ENCODE data around the gene CDC45. TPM values are rescaled to one million over a fixed set of nuclear protein-coding genes. Genes with fewer than 3 reads are reported as not detected.

CDC45 gene
- total RNA-seq, 4 donors from 2014 or later = 0.95 to 1.4 (median 1.2) TPM; not detected in 1

GRCh38 chr22:19471572-19471971 lies 8.1 kb upstream of the CDC45 start:
- ATAC-seq (ENCODE audit: low FRiP score) = no peak
- no peak for TF ChIP-seq CTCF (IDR thresholded peaks at IDR 0.05)

DNA sequence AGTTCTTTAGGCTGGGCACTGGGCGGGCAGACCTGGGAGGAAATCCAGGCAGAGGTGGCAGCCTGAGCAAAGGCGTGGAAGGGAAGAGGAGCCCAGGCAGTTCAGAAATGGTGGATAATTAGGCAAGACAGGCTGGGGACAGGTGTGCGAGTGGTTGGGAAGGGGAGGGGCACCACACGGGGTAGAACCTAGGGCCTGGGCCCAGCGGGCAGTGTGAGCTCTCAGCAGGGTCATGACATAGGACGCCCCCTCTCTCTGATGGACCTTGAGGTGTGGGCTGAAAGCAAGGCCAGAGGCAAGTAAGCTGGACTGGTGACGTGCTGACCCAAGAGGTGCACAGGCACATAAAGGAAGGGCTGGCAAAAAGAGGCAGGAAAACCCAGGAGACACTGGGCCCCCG lies 7.5 kb upstream of the CDC45 start:
- no peak for ATAC-seq (ENCODE audit: low FRiP score)
- DNase-seq (ENCODE audit: low spot score) = no peak
- TF ChIP-seq CTCF (IDR thresholded peaks at IDR 0.05) = no peak

More at GRCh38 chr22:19471572-19471971, 8.1 kb upstream of the CDC45 start:
- DNase-seq (ENCODE audit: low spot score) = no peak

DNA sequence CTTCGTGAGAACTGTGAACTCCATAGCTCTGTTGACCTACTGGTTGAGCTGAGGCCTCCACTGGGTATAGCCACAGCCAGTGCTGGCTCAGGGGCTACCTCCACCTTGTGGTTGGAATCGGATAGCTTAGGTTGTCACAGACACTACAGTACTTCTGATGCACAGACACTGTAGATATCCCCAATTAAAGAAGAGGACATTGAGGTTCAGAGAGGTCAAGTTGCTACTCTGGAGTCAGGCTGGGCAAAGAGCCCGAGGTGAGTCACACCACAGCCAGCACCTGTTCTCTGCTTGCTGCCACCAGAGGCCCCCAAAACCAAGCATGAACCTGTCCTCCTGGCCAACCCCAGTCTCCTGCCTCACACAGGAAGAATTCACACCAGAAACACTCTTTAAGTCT lies 6.1 kb upstream of the CDC45 start:
- ATAC-seq (ENCODE audit: low FRiP score) = no peak
- TF ChIP-seq CTCF (IDR thresholded peaks at IDR 0.05) = no peak
- DNase-seq (ENCODE audit: low spot score) = no peak

DNA sequence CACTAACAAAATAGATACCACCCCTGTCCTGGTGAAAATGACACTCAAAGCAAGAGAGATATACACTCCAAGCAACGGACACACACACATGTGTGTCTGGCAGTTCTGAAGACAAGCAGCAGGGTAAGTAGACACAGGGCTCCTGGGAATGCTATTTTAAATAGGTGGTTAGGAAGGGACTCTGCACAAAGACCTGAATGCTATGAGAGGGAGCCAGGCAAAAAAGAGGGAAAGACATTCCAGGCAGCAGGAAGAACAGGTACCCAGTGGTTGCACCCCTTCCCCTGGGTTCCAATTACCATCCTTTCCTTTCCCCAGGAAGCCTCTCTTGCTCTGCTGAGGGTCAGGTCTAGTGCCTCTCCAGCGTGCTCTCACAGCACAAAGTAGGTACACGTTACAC lies 3.7 kb upstream of the CDC45 start:
- DNase-seq (ENCODE audit: low spot score) (no peak), ATAC-seq (ENCODE audit: low FRiP score) (no peak)
- TF ChIP-seq CTCF (IDR thresholded peaks at IDR 0.05) = no peak

- TF ChIP-seq CTCF (IDR thresholded peaks at IDR 0.05) = no peak
- ATAC-seq (ENCODE audit: low FRiP score) (no peak), DNase-seq (ENCODE audit: low spot score) (no peak)
Measured at GRCh38 chr22:19477321-19478044, 2.2 kb upstream of the CDC45 start.

DNA sequence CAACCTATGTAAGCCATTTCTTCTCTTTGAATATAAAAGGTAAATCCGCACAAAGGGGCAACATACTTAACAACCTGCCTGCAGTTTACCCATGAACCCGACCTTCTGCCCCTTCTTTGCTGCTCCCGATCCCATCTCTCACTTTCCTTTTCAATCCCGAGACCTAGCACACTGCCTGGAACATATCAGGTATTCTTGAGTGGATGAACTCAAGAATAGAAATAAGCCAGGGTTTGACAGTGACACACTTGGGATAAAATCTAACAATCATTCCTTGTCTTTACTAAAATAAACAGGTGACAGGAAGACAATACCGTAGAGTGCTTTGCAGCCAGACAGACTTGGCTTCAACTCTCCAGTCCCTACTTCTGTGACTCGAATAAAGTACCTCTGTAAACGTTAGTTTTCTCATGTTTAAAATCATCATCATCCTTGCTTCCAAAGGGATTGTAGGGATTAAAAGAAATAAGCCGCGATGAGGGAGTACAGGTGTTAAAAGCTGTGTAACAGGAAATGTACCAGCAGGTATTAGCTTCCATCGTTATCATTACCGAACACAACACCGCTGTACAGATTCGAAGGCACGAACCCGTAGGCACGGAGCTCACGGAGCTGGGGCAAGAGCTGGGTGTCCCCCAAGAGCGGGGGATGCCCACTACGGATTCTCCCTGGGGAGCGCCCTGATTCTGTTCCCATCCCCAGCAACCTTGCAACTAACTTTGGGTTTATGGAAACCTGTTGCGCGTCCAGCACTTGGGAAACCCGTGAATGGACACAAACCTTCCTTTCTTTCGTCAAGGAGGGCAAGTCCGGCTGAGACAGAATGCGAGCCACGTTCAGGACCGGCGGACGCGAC lies 1.4 kb upstream of the CDC45 start:
- DNase-seq (ENCODE audit: low spot score) = no peak
- no peak for TF ChIP-seq CTCF (IDR thresholded peaks at IDR 0.05)
- ATAC-seq (ENCODE audit: low FRiP score) = no peak

Measured in omental fat pad (tissue), 4 donors.